ENCODE results near the gene SP140.

The SP140 gene

GRCh38 chr2:230267059-230267458, 41.5 kb downstream of the SP140 start:
- Histone ChIP-seq H3K23ac (ENCODE audit: low read length) (no peak overlapping the region), H3K4me3 (ENCODE audit: low read depth, low read length) (no peak overlapping the region), H4K91ac (ENCODE audit: low read depth, low read length) (no peak overlapping the region), H4K12ac (ENCODE audit: low read depth, low read length) (no peak overlapping the region), H3K4me1 (ENCODE audit: control insufficient read depth in 1 of 2, insufficient read depth in 2 of 2, low read length in 2 of 2) (peaks cover 6 to 10% of the 10 kb centered on the region in 2 experiments), H2AFZ (ENCODE audit: insufficient read depth, low read length, poor library complexity) (no peak overlapping the region), H2BK12ac (ENCODE audit: low read length) (no peak overlapping the region), H3K9ac (ENCODE audit: low read length) (no peak overlapping the region), H4K8ac (ENCODE audit: low read depth, low read length) (no peak overlapping the region), H2AK5ac (ENCODE audit: low read length) (no peak overlapping the region), H3K18ac (ENCODE audit: low read length) (no peak overlapping the region), H3K79me1 (ENCODE audit: low read length) (no peaks in the 10 kb centered on the region), H3K14ac (ENCODE audit: low read length) (no peak overlapping the region), H2BK5ac (ENCODE audit: low read depth, low read length, poor library complexity) (no peak overlapping the region), H3K36me3 (ENCODE audit: control insufficient read depth in 1 of 2, insufficient read depth in 2 of 2, low read length in 2 of 2) (no peaks in the 10 kb centered on the region), H3K27me3 (ENCODE audit: insufficient read depth, low read length) (no peaks in the 10 kb centered on the region), H2BK120ac (ENCODE audit: insufficient read depth, low read length, poor library complexity) (no peak overlapping the region), H3K4me2 (ENCODE audit: low read length) (no peak overlapping the region), H3K79me2 (ENCODE audit: control insufficient read depth, insufficient read depth, low read length, poor library complexity) (no peaks in the 10 kb centered on the region), H3K27ac (ENCODE audit: low read depth, low read length) (no peak overlapping the region), H3K4ac (ENCODE audit: low read depth, low read length) (no peak overlapping the region), H3K9me3 (ENCODE audit: insufficient read depth, low read depth, low read length) (no peaks in the 10 kb centered on the region)
- WGBS (ENCODE audit: extremely low coverage, insufficient coverage, insufficient read length) = no CpG with 5 or more reads among the region's 1 CpG
- no peak for DNase-seq

DNA sequence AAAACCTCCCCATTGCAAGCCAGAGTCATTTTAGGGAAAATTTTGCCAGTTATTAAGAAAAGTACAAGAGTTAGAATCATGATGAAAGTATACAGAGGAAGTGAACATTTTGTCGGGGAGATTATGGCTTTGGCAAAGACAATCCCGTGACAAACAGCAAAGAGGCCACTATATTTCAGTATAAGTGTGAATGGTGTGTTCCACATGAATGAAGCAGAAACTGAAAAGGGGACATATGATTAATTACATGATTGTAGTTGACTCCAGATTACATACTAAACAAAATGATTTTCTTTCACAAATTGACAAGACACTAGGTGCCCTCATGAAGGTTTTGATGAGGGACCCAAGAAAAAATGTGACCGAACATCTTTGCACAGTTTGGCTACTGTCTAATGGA, 42.0 kb downstream of the SP140 start:
- WGBS (ENCODE audit: extremely low coverage, insufficient coverage, insufficient read length) = no CpG with 5 or more reads among the region's 3 CpGs
- Histone ChIP-seq H4K91ac (ENCODE audit: low read depth, low read length) (no peak overlapping the region), H3K4me3 (ENCODE audit: low read depth, low read length) (no peak overlapping the region), H3K9ac (ENCODE audit: low read length) (no peak overlapping the region), H2AK5ac (ENCODE audit: low read length) (no peak overlapping the region), H2BK5ac (ENCODE audit: low read depth, low read length, poor library complexity) (no peak overlapping the region), H2BK12ac (ENCODE audit: low read length) (no peak overlapping the region), H3K27ac (ENCODE audit: low read depth, low read length) (no peak overlapping the region), H3K9me3 (ENCODE audit: insufficient read depth, low read depth, low read length) (no peaks in the 10 kb centered on the region), H3K18ac (ENCODE audit: low read length) (no peak overlapping the region), H3K23ac (ENCODE audit: low read length) (no peak overlapping the region), H2AFZ (ENCODE audit: insufficient read depth, low read length, poor library complexity) (no peak overlapping the region), H3K4ac (ENCODE audit: low read depth, low read length) (no peak overlapping the region), H3K79me1 (ENCODE audit: low read length) (no peaks in the 10 kb centered on the region), H3K14ac (ENCODE audit: low read length) (no peak overlapping the region), H3K27me3 (ENCODE audit: insufficient read depth, low read length) (no peaks in the 10 kb centered on the region), H4K12ac (ENCODE audit: low read depth, low read length) (no peak overlapping the region), H3K79me2 (ENCODE audit: control insufficient read depth, insufficient read depth, low read length, poor library complexity) (no peaks in the 10 kb centered on the region), H3K36me3 (ENCODE audit: control insufficient read depth in 1 of 2, insufficient read depth in 2 of 2, low read length in 2 of 2) (no peaks in the 10 kb centered on the region), H2BK120ac (ENCODE audit: insufficient read depth, low read length, poor library complexity) (no peak overlapping the region), H3K4me2 (ENCODE audit: low read length) (no peak overlapping the region), H4K8ac (ENCODE audit: low read depth, low read length) (no peak overlapping the region), H3K4me1 (ENCODE audit: control insufficient read depth in 1 of 2, insufficient read depth in 2 of 2, low read length in 2 of 2) (peaks cover 6 to 10% of the 10 kb centered on the region in 2 experiments)
- DNase-seq = no peak

- Histone ChIP-seq H3K23ac (ENCODE audit: low read length) (no peak overlapping the region), H3K4me2 (ENCODE audit: low read length) (no peak overlapping the region), H4K12ac (ENCODE audit: low read depth, low read length) (no peak overlapping the region), H3K18ac (ENCODE audit: low read length) (no peak overlapping the region), H2AK5ac (ENCODE audit: low read length) (no peak overlapping the region), H4K91ac (ENCODE audit: low read depth, low read length) (no peak overlapping the region), H2BK5ac (ENCODE audit: low read depth, low read length, poor library complexity) (no peak overlapping the region), H3K27me3 (ENCODE audit: insufficient read depth, low read length) (no peaks in the 10 kb centered on the region), H3K9me3 (ENCODE audit: insufficient read depth, low read depth, low read length) (no peaks in the 10 kb centered on the region), H3K36me3 (ENCODE audit: control insufficient read depth in 1 of 2, insufficient read depth in 2 of 2, low read length in 2 of 2) (no peaks in the 10 kb centered on the region), H3K79me1 (ENCODE audit: low read length) (no peaks in the 10 kb centered on the region), H3K14ac (ENCODE audit: low read length) (no peak overlapping the region), H3K4me3 (ENCODE audit: low read depth, low read length) (no peak overlapping the region), H2BK12ac (ENCODE audit: low read length) (no peak overlapping the region), H3K27ac (ENCODE audit: low read depth, low read length) (no peak overlapping the region), H3K4me1 (ENCODE audit: control insufficient read depth in 1 of 2, insufficient read depth in 2 of 2, low read length in 2 of 2) (peaks cover 6 to 10% of the 10 kb centered on the region in 2 experiments), H3K4ac (ENCODE audit: low read depth, low read length) (no peak overlapping the region), H4K8ac (ENCODE audit: low read depth, low read length) (no peak overlapping the region), H2AFZ (ENCODE audit: insufficient read depth, low read length, poor library complexity) (no peak overlapping the region), H3K79me2 (ENCODE audit: control insufficient read depth, insufficient read depth, low read length, poor library complexity) (no peaks in the 10 kb centered on the region), H2BK120ac (ENCODE audit: insufficient read depth, low read length, poor library complexity) (no peak overlapping the region), H3K9ac (ENCODE audit: low read length) (no peak overlapping the region)
- DNase-seq = no peak
- no CpG with 5 or more reads among the region's 3 CpGs for WGBS (ENCODE audit: extremely low coverage, insufficient coverage, insufficient read length)
Measured at GRCh38 chr2:230268606-230269243, 43.2 kb downstream of the SP140 start.

DNA sequence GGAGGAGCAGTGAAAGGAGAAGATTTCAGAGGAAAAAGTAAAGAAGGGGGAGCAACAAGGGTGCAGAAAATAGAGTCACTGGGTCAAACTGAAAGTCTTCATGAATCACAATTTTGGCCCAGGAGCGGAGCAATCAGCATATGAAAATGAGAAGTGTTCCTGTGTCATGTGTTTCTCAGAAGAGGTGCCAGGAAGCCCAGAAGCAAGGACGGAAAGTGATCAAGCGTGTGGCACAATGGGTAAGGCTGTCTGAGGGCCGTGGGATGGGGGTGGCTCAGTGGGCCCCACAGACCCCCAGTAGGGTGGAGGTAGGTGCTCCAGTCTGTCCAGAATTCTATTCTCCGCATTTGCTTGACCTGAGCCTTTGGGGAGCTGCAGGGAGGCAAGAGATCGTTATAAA, 44.2 kb downstream of the SP140 start:
- no peak for DNase-seq
- no peak overlapping the region for H4K8ac ChIP-seq (ENCODE audit: low read depth, low read length)
- H3K79me2 ChIP-seq (ENCODE audit: control insufficient read depth, insufficient read depth, low read length, poor library complexity) = no peaks in the 10 kb centered on the region
- no peak overlapping the region for H3K27ac ChIP-seq (ENCODE audit: low read depth, low read length)
- H3K4me3 ChIP-seq (ENCODE audit: low read depth, low read length) = no peak overlapping the region
- H2AFZ ChIP-seq (ENCODE audit: insufficient read depth, low read length, poor library complexity) = no peak overlapping the region
- H3K14ac ChIP-seq (ENCODE audit: low read length) = no peak overlapping the region
- H3K9me3 ChIP-seq (ENCODE audit: insufficient read depth, low read depth, low read length) = no peaks in the 10 kb centered on the region
- no peak overlapping the region for H4K91ac ChIP-seq (ENCODE audit: low read depth, low read length)
- H2AK5ac ChIP-seq (ENCODE audit: low read length) = no peak overlapping the region
- H3K23ac ChIP-seq (ENCODE audit: low read length) = no peak overlapping the region
- no peak overlapping the region for H3K4ac ChIP-seq (ENCODE audit: low read depth, low read length)
- no CpG with 5 or more reads among the region's 6 CpGs for WGBS (ENCODE audit: extremely low coverage, insufficient coverage, insufficient read length)
- H3K18ac ChIP-seq (ENCODE audit: low read length) = no peak overlapping the region
- no peak overlapping the region for H2BK120ac ChIP-seq (ENCODE audit: insufficient read depth, low read length, poor library complexity)
- no peak overlapping the region for H4K12ac ChIP-seq (ENCODE audit: low read depth, low read length)
- no peak overlapping the region for H3K9ac ChIP-seq (ENCODE audit: low read length)
- no peak overlapping the region for H2BK5ac ChIP-seq (ENCODE audit: low read depth, low read length, poor library complexity)
- no peaks in the 10 kb centered on the region for H3K79me1 ChIP-seq (ENCODE audit: low read length)
- H3K36me3 ChIP-seq (ENCODE audit: control insufficient read depth in 1 of 2, insufficient read depth in 2 of 2, low read length in 2 of 2) = no peaks in the 10 kb centered on the region
- H3K4me1 ChIP-seq (ENCODE audit: control insufficient read depth in 1 of 2, insufficient read depth in 2 of 2, low read length in 2 of 2) = peaks cover 6 to 9% of the 10 kb centered on the region in 2 experiments
- H3K27me3 ChIP-seq (ENCODE audit: insufficient read depth, low read length) = no peaks in the 10 kb centered on the region
- no peak overlapping the region for H3K4me2 ChIP-seq (ENCODE audit: low read length)
- H2BK12ac ChIP-seq (ENCODE audit: low read length) = no peak overlapping the region

Measured in trophoblast cell (in vitro differentiated cells and primary cell).